Astrocyte of the spinal cord (primary cell): Measurements from ENCODE around the gene NR0B1.

Source experiments
- DNase-seq: peaks from one replicate; pipeline ENCODE4 v3.0.0; 2011; ENCODE audit warnings: low read depth, low spot score
- H3K4me3 ChIP-seq: 2 replicates; pipeline ENCODE4 v1.5.1; 2011; ENCODE audit warnings: low read depth, mild to moderate bottlenecking, low read length, moderate library complexity
- CTCF ChIP-seq: IDR thresholded peaks from 2 replicates; pipeline ENCODE4 v1.5.1; 2012; ENCODE audit warnings: low read depth, mild to moderate bottlenecking, low read length, inconsistent platforms
- in situ Hi-C: cut with HindIII; loops from 2 replicates; pipeline ENCODE4 v1.10.0; 2017; ENCODE audit warnings: low sequenced_read_pairs

NR0B1 gene

DNA sequence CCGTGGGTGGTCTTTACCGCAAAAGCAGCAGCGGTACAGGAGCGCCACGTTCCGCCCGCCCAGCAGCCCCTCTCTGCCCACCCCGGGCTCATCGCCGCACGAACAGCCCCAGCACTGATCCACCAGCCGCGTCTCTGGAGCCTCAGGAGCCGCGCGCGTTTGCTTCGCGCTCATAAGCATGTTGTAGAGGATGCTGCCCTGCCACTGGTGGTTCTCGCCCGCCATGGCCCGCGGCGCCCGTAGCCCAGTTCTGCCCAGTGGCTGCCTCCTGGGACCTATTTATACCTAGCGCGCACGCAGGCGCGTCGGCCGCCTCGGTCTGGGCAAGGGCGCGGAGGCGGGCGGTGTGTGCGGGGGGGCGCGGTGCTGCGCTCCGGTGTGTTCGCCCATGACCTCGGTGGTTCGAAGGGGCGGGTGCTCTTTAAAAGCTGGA lies at the start of gene NR0B1:
Gene NR0B1 (minus strand): TSS at position 252 of the 433 bp plus-strand sequence. CDS start 27 bp downstream, at position 225.
- no peak within 1 kb of the TSS for H3K4me3 ChIP-seq
- TF ChIP-seq CTCF = no peak
- in situ Hi-C loops = no loop called here
- no peak for DNase-seq

DNA sequence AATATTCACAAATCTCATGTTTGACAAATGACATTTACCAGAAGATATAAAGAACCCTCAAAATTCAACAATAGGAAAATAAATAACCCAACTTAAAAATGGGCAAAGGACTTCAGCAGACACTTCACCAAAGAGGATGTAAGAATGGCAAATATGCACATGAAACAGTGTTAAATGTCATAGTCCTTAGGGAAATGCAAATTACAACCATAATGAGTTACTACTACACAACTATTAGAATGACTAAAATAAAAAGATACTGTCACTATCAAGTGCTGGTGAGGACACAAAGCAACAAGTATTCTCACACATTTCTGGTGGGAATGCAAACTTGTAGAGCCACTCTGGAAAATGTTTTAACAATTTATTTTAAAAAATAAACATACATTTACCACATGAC lies 40.8 kb upstream of the NR0B1 start:
- in situ Hi-C loops = no loop called here

DNA sequence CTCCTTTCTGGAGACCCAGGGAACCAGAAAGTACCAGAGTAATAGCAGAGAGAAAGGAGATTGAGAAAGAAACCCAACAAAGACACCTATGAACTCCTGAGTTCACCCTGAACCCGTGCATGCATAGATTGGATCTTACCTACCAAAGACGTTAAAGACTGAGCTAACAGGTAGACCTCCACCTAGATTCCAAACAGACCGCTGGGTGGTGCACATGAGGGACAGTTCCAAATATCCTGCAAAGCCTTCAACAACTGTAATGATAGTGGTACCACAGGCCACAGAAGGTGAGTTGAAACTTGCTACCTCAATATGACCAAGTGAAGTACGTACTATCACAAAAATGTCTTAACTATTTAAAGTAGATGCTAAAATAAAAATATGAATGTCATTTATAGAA lies 34.0 kb upstream of the NR0B1 start:
- in situ Hi-C loops = no loop called here
- TF ChIP-seq CTCF = no peak
- no peak for DNase-seq
- no peak overlapping the region for H3K4me3 ChIP-seq

More for the DNA sequence above, 40.8 kb upstream of the NR0B1 start:
- DNase-seq = no peak
- no peak overlapping the region for H3K4me3 ChIP-seq
- TF ChIP-seq CTCF = no peak

GRCh38 chrX:30340753-30341152 lies 31.6 kb upstream of the NR0B1 start:
- DNase-seq = no peak
- in situ Hi-C loops = no loop called here
- H3K4me3 ChIP-seq = no peak overlapping the region
- TF ChIP-seq CTCF = no peak

DNA sequence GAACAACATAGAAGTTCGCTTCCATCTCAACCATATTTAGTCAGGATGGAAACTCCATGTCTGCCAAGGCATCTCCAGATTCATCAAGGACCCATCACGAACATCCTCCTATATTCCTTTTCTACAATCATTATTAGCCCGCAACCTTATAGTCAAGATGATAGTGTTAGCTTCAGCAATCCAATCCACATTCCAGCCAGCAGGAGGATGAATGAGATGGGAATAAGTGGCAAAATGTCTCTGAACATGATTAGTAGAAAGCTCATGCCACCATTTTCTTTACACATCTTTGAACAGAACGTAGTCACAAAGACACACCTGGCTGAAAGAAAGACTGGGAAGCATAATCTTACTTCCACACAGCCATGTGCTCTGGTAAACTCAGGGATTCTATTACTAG lies 18.6 kb upstream of the NR0B1 start:
- no peak for DNase-seq
- TF ChIP-seq CTCF = no peak
- in situ Hi-C loops = no loop called here
- H3K4me3 ChIP-seq = no peak overlapping the region

DNA sequence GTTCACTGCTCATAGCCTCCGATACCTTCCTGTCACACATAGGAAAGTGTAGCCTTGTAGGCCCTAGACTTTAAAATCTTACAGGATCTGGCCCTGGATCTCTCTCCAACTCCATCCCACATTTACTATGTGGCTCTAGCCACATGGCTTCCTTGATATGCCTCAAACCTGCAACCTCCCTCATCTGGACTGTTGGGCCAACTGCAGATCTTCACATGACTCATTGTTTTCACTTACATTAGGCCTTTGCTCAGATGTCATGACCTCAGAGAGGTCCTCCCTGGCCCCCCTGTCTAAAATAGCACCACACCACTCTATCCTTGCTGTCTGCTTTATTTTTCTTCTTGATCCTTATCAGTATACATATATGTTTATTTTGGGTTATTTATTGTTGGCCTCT lies 8.1 kb upstream of the NR0B1 start:
- DNase-seq = no peak
- in situ Hi-C loops = no loop called here
- TF ChIP-seq CTCF = no peak
- no peak overlapping the region for H3K4me3 ChIP-seq

DNA sequence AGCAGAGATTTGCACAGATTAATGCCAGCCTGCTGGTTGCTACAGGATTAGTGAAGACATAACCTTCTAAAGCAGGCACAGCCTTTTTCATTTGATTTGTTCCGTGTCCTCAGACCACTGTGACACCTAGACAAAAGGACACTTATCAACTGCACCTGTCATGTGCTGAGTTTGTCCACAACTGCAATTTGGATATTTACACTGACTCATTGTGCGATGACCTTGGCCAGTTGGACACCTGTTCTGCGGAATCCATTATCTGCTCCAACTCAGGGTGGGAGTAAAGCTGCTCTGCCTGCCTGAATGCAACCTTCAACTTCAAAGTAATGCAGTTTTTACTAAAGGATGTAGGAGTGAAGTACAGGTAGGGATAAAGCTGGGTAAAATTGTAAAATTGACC lies 4.1 kb upstream of the NR0B1 start:
- TF ChIP-seq CTCF = no peak
- in situ Hi-C loops = no loop called here
- no peak overlapping the region for H3K4me3 ChIP-seq
- no peak for DNase-seq
